ENCODE data around the gene INSIG2.

GRCh38 chr2:118148133-118148532 is 59.9 kb downstream of the INSIG2 start:
- TF ChIP-seq CTCF (IDR thresholded peaks at IDR 0.05 in 4 of 5, conservative IDR thresholded peaks at IDR 0.05 in 1 of 5), result no peak
- no peak for TF ChIP-seq POLR2A (IDR thresholded peaks at IDR 0.05)
